Mesodermal cell (in vitro differentiated cells): Measurements from ENCODE around the gene AKAP5.

ENCODE experiments used
- H3K27ac ChIP-seq: 2 replicates; pipeline ENCODE4 v1.7.0; 2013; ENCODE audit warnings: mild to moderate bottlenecking, low read depth, low read length, moderate library complexity; ENCODE audit not compliant: severe bottlenecking
- H3K36me3 ChIP-seq: 2 replicates; pipeline ENCODE4 v1.7.1; 2013; ENCODE audit warnings: mild to moderate bottlenecking, low read length, moderate library complexity; ENCODE audit not compliant: control insufficient read depth, insufficient read depth
- H3K4me1 ChIP-seq: one replicate; pipeline ENCODE4 v1.7.1; 2013; ENCODE audit warnings: mild to moderate bottlenecking, low read length; ENCODE audit not compliant: insufficient read depth, control insufficient read depth, poor library complexity, severe bottlenecking
- H3K4me3 ChIP-seq: 2 replicates; pipeline ENCODE4 v1.7.0; 2013; ENCODE audit warnings: low read length, control low read depth, mild to moderate bottlenecking; ENCODE audit not compliant: insufficient read depth, poor library complexity, severe bottlenecking; ENCODE audit errors: extremely low read depth
- H3K9me3 ChIP-seq: 2 replicates; pipeline ENCODE4 v1.7.1; 2013; ENCODE audit warnings: mild to moderate bottlenecking, low read length, moderate library complexity; ENCODE audit not compliant: control insufficient read depth
- WGBS, 2 experiments: methylation state at CpG; one replicate each; pipeline ENCODE4 v1.1.5; 2013; ENCODE audit warnings: missing lambda C conversion rate in 2 of 2; ENCODE audit not compliant: insufficient coverage in 2 of 2; 5-methylcytosine and 5-hydroxymethylcytosine counted together

AKAP5 gene

GRCh38 chr14:64475585-64476273 is 10.4 kb downstream of the AKAP5 start:
- Histone ChIP-seq H3K27ac (no peak overlapping the region), H3K9me3 (no peaks in the 10 kb centered on the region), H3K4me3 (no peak overlapping the region), H3K4me1 (no peaks in the 10 kb centered on the region), H3K36me3 (no peaks in the 10 kb centered on the region)
- WGBS, 2 experiments: 94 to 95% methylated on average over 2 to 4 of the region's 8 CpGs

GRCh38 chr14:64476438-64476837 is 11.1 kb downstream of the AKAP5 start:
- Histone ChIP-seq H3K4me3 (no peak overlapping the region), H3K4me1 (no peaks in the 10 kb centered on the region), H3K9me3 (no peaks in the 10 kb centered on the region), H3K36me3 (no peaks in the 10 kb centered on the region), H3K27ac (no peak overlapping the region)
- 86 to 89% methylated on average over 6 to 7 of the region's 8 CpGs for WGBS, 2 experiments

DNA sequence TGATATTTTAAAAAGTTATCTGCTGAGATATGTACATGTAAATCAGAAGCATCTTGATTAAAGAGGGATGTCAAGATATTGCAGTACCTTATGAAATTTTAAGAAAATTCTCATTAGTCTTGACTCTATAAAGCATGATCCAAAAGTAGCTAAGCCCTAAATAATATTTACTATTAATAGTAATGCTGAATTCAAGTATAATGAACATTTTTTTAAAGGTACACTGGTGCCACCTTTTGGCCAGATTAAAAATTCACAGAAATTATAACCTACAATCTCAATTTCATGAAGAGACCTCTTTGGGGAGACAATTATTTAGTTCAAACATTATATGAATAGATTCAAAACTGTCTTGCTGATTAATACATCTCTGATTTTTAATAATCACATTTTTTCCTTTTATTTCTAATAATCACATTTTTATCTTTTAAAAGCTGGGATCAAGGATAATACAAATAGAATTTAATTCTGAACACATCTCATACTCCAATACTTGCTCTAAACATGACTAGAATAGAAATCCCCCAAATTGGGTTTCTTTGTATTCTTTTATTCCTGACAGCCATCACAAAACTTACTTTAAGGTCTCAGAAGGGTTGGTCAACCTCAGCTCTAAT is 13.4 kb downstream of the AKAP5 start:
- Histone ChIP-seq H3K27ac (no peak overlapping the region), H3K9me3 (no peaks in the 10 kb centered on the region), H3K4me3 (no peak overlapping the region), H3K36me3 (no peaks in the 10 kb centered on the region), H3K4me1 (no peaks in the 10 kb centered on the region)

DNA sequence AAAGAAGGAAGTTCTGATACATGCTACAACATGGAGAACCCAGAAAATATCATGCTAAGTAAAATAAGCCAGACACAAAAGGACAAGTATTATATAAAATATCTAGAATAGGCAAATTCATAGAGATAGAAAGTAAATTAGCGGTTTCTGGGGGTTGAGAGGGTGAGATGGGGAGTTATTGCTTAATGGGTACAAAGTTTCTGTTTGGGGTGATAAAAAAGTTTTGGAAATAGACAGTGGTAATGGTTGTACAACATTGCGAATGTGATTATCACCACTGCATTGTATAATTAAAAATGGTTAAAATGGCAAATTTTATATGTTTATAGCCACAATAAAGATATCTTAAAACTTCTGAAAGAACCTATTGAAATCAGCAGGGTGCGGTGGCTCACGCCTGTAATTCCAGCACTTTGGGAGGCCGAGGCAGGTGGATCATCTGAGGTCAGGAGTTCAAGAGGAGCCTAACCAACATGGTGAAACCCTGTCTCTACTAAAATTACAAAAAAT is 23.3 kb downstream of the AKAP5 start:
- H3K4me1 ChIP-seq: no peaks in the 10 kb centered on the region
- H3K4me3 ChIP-seq: no peak overlapping the region
- no peaks in the 10 kb centered on the region for H3K9me3 ChIP-seq
- H3K36me3 ChIP-seq: peaks cover 56% of the 10 kb centered on the region
- H3K27ac ChIP-seq: no peak overlapping the region
- 96 to 100% methylated on average over 3 to 4 of the region's 5 CpGs for WGBS, 2 experiments

DNA sequence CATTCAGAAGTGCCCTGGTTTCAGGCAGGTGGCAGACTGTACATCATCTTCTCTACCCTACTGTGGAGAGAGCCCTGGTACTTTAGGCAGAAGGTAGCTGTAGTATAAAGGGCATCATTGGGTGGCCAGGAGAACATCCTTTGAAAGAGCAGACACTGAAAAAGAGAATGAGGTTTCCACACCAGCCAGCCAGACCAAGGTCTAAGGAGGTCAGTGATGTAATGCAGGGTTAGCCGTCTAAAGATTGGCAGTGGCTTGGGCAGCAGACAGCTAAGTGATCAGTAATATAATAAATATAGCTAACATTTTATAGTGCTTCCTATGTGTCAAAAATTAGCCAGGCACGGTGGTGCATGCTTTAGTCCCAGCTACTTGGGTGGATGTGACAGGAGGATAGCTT is 26.3 kb downstream of the AKAP5 start:
- Histone ChIP-seq H3K27ac (no peak overlapping the region), H3K4me3 (no peak overlapping the region), H3K9me3 (no peaks in the 10 kb centered on the region), H3K36me3 (peaks cover 47% of the 10 kb centered on the region), H3K4me1 (no peaks in the 10 kb centered on the region)
- 50 to 100% methylated on average over 1 to 2 of the region's 2 CpGs for WGBS, 2 experiments

DNA sequence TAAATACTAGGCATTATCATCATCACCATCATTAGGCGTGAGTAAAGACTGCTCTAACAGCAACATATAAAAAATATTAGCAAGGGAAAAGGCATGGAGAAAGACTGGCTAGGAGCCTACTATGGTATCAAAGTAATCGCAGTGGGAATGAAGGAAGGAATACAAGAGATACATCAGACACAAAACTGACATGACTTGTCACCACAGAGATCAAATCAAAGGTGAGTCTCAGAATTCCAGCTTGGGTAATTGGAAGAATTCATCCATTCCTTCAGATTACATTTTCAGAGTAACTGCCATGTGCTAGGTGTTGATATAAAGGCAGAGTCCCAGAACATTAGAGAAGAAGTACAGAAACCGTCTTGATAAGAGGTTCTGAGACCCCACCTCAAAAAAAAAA is 28.2 kb downstream of the AKAP5 start:
- Histone ChIP-seq H3K36me3 (peaks cover 37% of the 10 kb centered on the region), H3K4me3 (no peak overlapping the region), H3K4me1 (no peaks in the 10 kb centered on the region), H3K27ac (no peak overlapping the region), H3K9me3 (no peaks in the 10 kb centered on the region)
- WGBS, 2 experiments: 80% methylated on average over 2 of the region's 3 CpGs; no CpG with 5 or more reads in 1 of the 2 experiments

DNA sequence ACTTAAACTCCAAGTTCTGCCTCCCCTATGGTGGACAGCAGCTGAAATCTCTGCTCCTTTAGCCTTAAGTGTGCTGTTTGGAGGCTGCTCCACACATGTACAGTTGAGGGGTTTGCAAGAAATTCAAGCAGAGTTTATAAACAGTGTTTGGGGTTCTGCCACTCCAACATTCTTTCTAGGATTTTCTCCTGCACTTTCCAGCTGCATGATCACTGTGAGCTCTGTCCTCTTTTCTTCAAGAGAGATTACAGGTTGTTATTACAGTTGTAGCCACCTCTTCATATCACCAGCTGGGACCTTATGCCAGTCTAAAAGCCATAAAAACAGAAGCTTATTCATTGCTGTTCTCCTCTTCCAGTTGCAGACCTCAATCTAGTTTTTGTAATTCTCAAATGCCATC is 30.0 kb downstream of the AKAP5 start:
- no peaks in the 10 kb centered on the region for H3K4me1 ChIP-seq
- no peak overlapping the region for H3K4me3 ChIP-seq
- peaks cover 36% of the 10 kb centered on the region for H3K36me3 ChIP-seq
- no peaks in the 10 kb centered on the region for H3K9me3 ChIP-seq
- H3K27ac ChIP-seq: no peak overlapping the region

GRCh38 chr14:64496764-64497163 is 31.5 kb downstream of the AKAP5 start:
- H3K36me3 ChIP-seq: peaks cover 27% of the 10 kb centered on the region
- H3K4me1 ChIP-seq: peaks cover 9% of the 10 kb centered on the region
- H3K27ac ChIP-seq: no peak overlapping the region
- H3K4me3 ChIP-seq: no peak overlapping the region
- H3K9me3 ChIP-seq: no peaks in the 10 kb centered on the region

DNA sequence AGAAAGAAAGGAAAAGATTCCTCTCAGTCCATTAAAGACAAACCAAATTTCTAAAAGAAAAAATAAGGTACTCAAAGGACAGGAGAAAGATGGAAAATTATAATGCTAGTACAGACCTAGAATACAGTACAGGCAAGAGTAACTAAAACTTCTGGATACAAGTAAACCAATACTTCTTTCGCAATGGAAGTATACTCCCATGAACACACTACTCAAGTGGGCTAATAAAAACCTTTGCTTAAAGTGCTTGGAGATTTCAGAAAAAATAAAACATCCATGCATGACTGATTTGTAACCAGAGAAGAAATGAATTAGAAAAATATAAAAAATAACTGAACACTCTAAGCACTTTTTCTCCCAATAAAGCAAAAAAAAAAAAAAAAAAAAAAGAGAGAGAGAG is 34.8 kb downstream of the AKAP5 start:
- WGBS, 2 experiments: no CpG with 5 or more reads among the region's 1 CpG

GRCh38 chr14:64501411-64502171 is 36.3 kb downstream of the AKAP5 start:
- 85% methylated on average over 6 to 7 of the region's 8 CpGs for WGBS, 2 experiments
- H3K27ac ChIP-seq: peak overlapping the region; percentile 33
- no peaks in the 10 kb centered on the region for H3K9me3 ChIP-seq
- no peak overlapping the region for H3K4me3 ChIP-seq
- peaks cover 17% of the 10 kb centered on the region for H3K36me3 ChIP-seq
- H3K4me1 ChIP-seq: peaks cover 17% of the 10 kb centered on the region

More for the DNA sequence above, 34.8 kb downstream of the AKAP5 start:
- Histone ChIP-seq H3K4me1 (peaks cover 17% of the 10 kb centered on the region), H3K4me3 (no peak overlapping the region), H3K27ac (no peak overlapping the region), H3K9me3 (no peaks in the 10 kb centered on the region), H3K36me3 (peaks cover 17% of the 10 kb centered on the region)

DNA sequence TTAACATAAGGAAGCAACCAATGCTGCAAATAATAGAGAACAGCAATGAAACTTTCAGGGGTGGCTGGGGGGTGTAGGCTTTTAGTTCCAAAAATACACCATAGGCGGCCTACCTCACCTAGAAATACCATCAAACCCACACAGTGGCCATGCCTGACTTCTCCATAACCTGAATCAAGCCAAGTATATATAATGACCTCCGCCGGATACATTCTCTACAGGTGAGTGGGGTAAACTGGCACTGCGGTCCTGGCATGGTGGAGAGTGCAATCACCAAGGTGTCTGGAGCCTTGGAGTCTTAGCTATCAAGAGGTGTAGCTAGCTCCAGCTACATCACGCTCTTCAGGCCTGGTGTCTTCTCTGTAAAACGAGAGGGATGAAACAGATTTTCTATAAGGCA is 37.2 kb downstream of the AKAP5 start:
- Histone ChIP-seq H3K36me3 (peaks cover 17% of the 10 kb centered on the region), H3K4me3 (peak overlapping the region; percentile 84), H3K4me1 (peaks cover 26% of the 10 kb centered on the region), H3K27ac (no peak overlapping the region), H3K9me3 (no peaks in the 10 kb centered on the region)
- WGBS, 2 experiments: 75 to 83% methylated on average over 3 to 5 of the region's 6 CpGs
